H9 (cell line): ENCODE measurements around the gene PKMYT1. TPM values are rescaled to one million over a fixed set of nuclear protein-coding genes. Genes with fewer than 3 reads are reported as not detected.

Experiments used
- DNase-seq: peaks from one replicate; pipeline ENCODE4 v3.0.0-alpha.2; 2017
- H2AFZ ChIP-seq: one replicate; pipeline ENCODE4 v1.6.1; 2013; ENCODE audit warnings: mild to moderate bottlenecking, low read length, control low read depth, moderate library complexity
- H2AK5ac ChIP-seq: 2 replicates; pipeline ENCODE4 v1.6.1; 2013; ENCODE audit warnings: low read length, control low read depth, mixed read lengths; ENCODE audit not compliant: insufficient read length
- H2BK120ac ChIP-seq: one replicate; pipeline ENCODE4 v1.6.1; 2013; ENCODE audit warnings: low read depth, mild to moderate bottlenecking, low read length, control low read depth, inconsistent platforms; ENCODE audit not compliant: poor library complexity, severe bottlenecking
- H2BK12ac ChIP-seq: 2 replicates; pipeline ENCODE4 v1.6.1; 2013; ENCODE audit warnings: low read length, control low read depth, mixed read lengths, low read depth; ENCODE audit not compliant: insufficient read length
- H2BK15ac ChIP-seq: 2 replicates; pipeline ENCODE4 v1.6.1; 2013; ENCODE audit warnings: low read depth, low read length, control low read depth
- H2BK20ac ChIP-seq: one replicate; pipeline ENCODE4 v1.6.1; 2013; ENCODE audit warnings: low read depth, mild to moderate bottlenecking, low read length, control low read depth, inconsistent platforms; ENCODE audit not compliant: poor library complexity, severe bottlenecking
- H2BK5ac ChIP-seq: 2 replicates; pipeline ENCODE4 v1.6.1; 2013; ENCODE audit warnings: low read length, control low read depth, mixed read lengths; ENCODE audit not compliant: insufficient read length
- H3K14ac ChIP-seq: 2 replicates; pipeline ENCODE4 v1.6.1; 2013; ENCODE audit warnings: low read length, control low read depth; ENCODE audit not compliant: insufficient read depth
- H3K18ac ChIP-seq: 2 replicates; pipeline ENCODE4 v1.6.1; 2013; ENCODE audit warnings: low read depth, mild to moderate bottlenecking, mixed read lengths, low read length, control low read depth; ENCODE audit not compliant: insufficient read length
- H3K23ac ChIP-seq: 2 replicates; pipeline ENCODE4 v1.6.1; 2013; ENCODE audit warnings: low read length, control low read depth, mixed read lengths, low read depth; ENCODE audit not compliant: insufficient read length
- H3K23me2 ChIP-seq: 2 replicates; pipeline ENCODE4 v1.6.1; 2013; ENCODE audit warnings: low read depth, mild to moderate bottlenecking, mixed read lengths, low read length, control low read depth; ENCODE audit not compliant: insufficient read length, poor library complexity, severe bottlenecking
- H3K27ac ChIP-seq: 2 replicates; pipeline ENCODE4 v1.5.1; 2013; ENCODE audit warnings: low read length, control low read depth, mixed read lengths, low read depth; ENCODE audit not compliant: insufficient read length
- H3K27me3 ChIP-seq: 2 replicates; pipeline ENCODE4 v1.6.1; 2013; ENCODE audit warnings: low read length, control low read depth, inconsistent platforms; ENCODE audit not compliant: insufficient read depth
- H3K4ac ChIP-seq: 2 replicates; pipeline ENCODE4 v1.6.1; 2013; ENCODE audit warnings: low read depth, mild to moderate bottlenecking, control low read depth, inconsistent platforms, low read length, moderate library complexity
- H3K4me1 ChIP-seq: 2 replicates; pipeline ENCODE4 v1.6.1; 2013; ENCODE audit warnings: low read length, control low read depth, inconsistent platforms; ENCODE audit not compliant: insufficient read depth
- H3K4me2 ChIP-seq: 2 replicates; pipeline ENCODE4 v1.6.1; 2013; ENCODE audit warnings: low read length, control low read depth, mixed read lengths; ENCODE audit not compliant: insufficient read length, insufficient read depth
- H3K56ac ChIP-seq: 2 replicates; pipeline ENCODE4 v1.6.1; 2013; ENCODE audit warnings: low read depth, mild to moderate bottlenecking, mixed read lengths, low read length, control low read depth; ENCODE audit not compliant: insufficient read length
- H3K79me1 ChIP-seq: 2 replicates; pipeline ENCODE4 v1.6.1; 2013; ENCODE audit warnings: low read depth, mild to moderate bottlenecking, moderate library complexity, low read length, control low read depth, inconsistent platforms; ENCODE audit not compliant: insufficient read depth, poor library complexity, severe bottlenecking
- H3K79me2 ChIP-seq: 2 replicates; pipeline ENCODE4 v1.6.1; 2013; ENCODE audit warnings: low read length, control low read depth, inconsistent platforms; ENCODE audit not compliant: insufficient read depth
- H3K9ac ChIP-seq: 2 replicates; pipeline ENCODE4 v1.6.1; 2013; ENCODE audit warnings: low read length, control low read depth, mixed read lengths; ENCODE audit not compliant: insufficient read length; ENCODE audit errors: extremely low read depth
- H3K9me3 ChIP-seq: one replicate; pipeline ENCODE4 v1.6.1; 2013; ENCODE audit warnings: low read depth, low read length, inconsistent platforms; ENCODE audit not compliant: control insufficient read depth
- H3T11ph ChIP-seq: one replicate; pipeline ENCODE4 v1.6.1; 2013; ENCODE audit warnings: mild to moderate bottlenecking, low read length, control low read depth, inconsistent platforms
- H4K20me1 ChIP-seq: one replicate; pipeline ENCODE4 v1.6.1; 2013; ENCODE audit not compliant: control insufficient read depth, insufficient read length, insufficient read depth
- H4K5ac ChIP-seq: 2 replicates; pipeline ENCODE4 v1.6.1; 2013; ENCODE audit warnings: low read depth, mild to moderate bottlenecking, mixed read lengths, low read length, control low read depth; ENCODE audit not compliant: insufficient read length
- H4K8ac ChIP-seq: replicated peaks from 2 replicates; pipeline ENCODE4 v1.6.1; 2013; ENCODE audit warnings: low read length, control low read depth, mixed read lengths, low read depth; ENCODE audit not compliant: insufficient read length
- H4K91ac ChIP-seq: 2 replicates; pipeline ENCODE4 v1.6.1; 2013; ENCODE audit warnings: low read depth, mild to moderate bottlenecking, moderate library complexity, mixed read lengths, low read length, control low read depth; ENCODE audit not compliant: insufficient read length
- H3K27ac Mint-ChIP-seq, 3 experiments: 2 replicates in 2 of 3; 3 replicates in 1 of 3; pipeline ENCODE4 v1.8.0; 2020 to 2021; ENCODE audit warnings: mixed read lengths in 3 of 3, mild to moderate bottlenecking in 1 of 3, moderate library complexity in 1 of 3
- H3K27me3 Mint-ChIP-seq: 2 replicates; pipeline ENCODE4 v1.8.0; 2021; ENCODE audit warnings: low read depth, mild to moderate bottlenecking, moderate library complexity, mixed read lengths
- H3K36me3 Mint-ChIP-seq, 3 experiments: 2 replicates in 2 of 3; 3 replicates in 1 of 3; pipeline ENCODE4 v1.8.0; 2020 to 2021; ENCODE audit warnings: low read depth in 3 of 3, mixed read lengths in 3 of 3; ENCODE audit not compliant: insufficient read depth in 1 of 3
- H3K4me1 Mint-ChIP-seq, 2 experiments: 2 replicates each; pipeline ENCODE4 v1.8.0; 2020; ENCODE audit warnings: mixed read lengths in 2 of 2
- H3K4me3 Mint-ChIP-seq, 2 experiments: 2 replicates in 1 of 2; 3 replicates in 1 of 2; pipeline ENCODE4 v1.8.0; 2020 to 2021; ENCODE audit warnings: mild to moderate bottlenecking in 2 of 2, mixed read lengths in 2 of 2, moderate library complexity in 1 of 2
- H3K9me3 Mint-ChIP-seq, 2 experiments: 2 replicates in 1 of 2; 3 replicates in 1 of 2; pipeline ENCODE4 v1.8.0; 2020; ENCODE audit warnings: mild to moderate bottlenecking in 2 of 2, mixed read lengths in 2 of 2, moderate library complexity in 1 of 2
- CTCF ChIP-seq: fragments of 200-600 bp; sonication (generic); conservative IDR thresholded peaks from 3 replicates; pipeline ENCODE4 v1.8.0; 2021; ENCODE audit warnings: antibody characterized with exemption, mild to moderate bottlenecking
- WGBS: extraction: QIAGEN DNeasy Blood & Tissue Kit; methylation state at CpG from one replicate; pipeline ENCODE4 v1.1.7; 2013; ENCODE audit warnings: missing lambda C conversion rate, low lambda C conversion rate, mixed read lengths; ENCODE audit not compliant: insufficient read length; ENCODE audit errors: extremely low coverage; 5-methylcytosine and 5-hydroxymethylcytosine counted together
- total RNA-seq: library from RNA; stranded (reverse); gene quantifications from 2 replicates; pipeline ENCODE4 v1.2.1, GENCODE V29; 2021

Gene PKMYT1
- total RNA-seq, 1 experiment from 2014 or later, result 114 TPM

- Histone ChIP-seq H3K27me3 (no peaks in the 10 kb centered on the region), H2AFZ (no peak overlapping the region), H2BK120ac (no peak overlapping the region), H3K23me2 (peaks cover 6% of the 10 kb centered on the region), H4K5ac (no peak overlapping the region), H2AK5ac (no peak overlapping the region), H4K8ac (no peak overlapping the region), H3K27ac (no peak overlapping the region), H2BK12ac (no peak overlapping the region), H3K14ac (no peak overlapping the region), H3K23ac (no peak overlapping the region), H3K9ac (no peak overlapping the region), H3K79me1 (no peaks in the 10 kb centered on the region), H3K4ac (no peak overlapping the region), H3K9me3 (no peaks in the 10 kb centered on the region), H4K20me1 (peaks cover 3% of the 10 kb centered on the region), H4K91ac (no peak overlapping the region), H3K79me2 (no peaks in the 10 kb centered on the region), H3T11ph (no peak overlapping the region), H2BK5ac (no peak overlapping the region), H2BK20ac (no peak overlapping the region), H3K4me1 (no peaks in the 10 kb centered on the region), H3K4me2 (peak overlapping the region; percentile 46), H3K18ac (no peak overlapping the region), H2BK15ac (no peak overlapping the region), H3K56ac (no peak overlapping the region)
- no CpG with 5 or more reads among the region's 6 CpGs for WGBS
- peaks cover 18 to 21% of the 10 kb centered on the region in 2 experiments for H3K4me1 Mint-ChIP-seq
- no peak overlapping the region; a peak in 1 of 7 replicates for H3K27ac Mint-ChIP-seq
- peak overlapping the region; percentile 72 to 81 for H3K4me3 Mint-ChIP-seq
- H3K9me3 Mint-ChIP-seq, result no peaks in the 10 kb centered on the region
- H3K36me3 Mint-ChIP-seq, result peaks cover 4 to 26% (median 20%) of the 10 kb centered on the region in 3 experiments; a peak in 6 of 7 replicates
- H3K27me3 Mint-ChIP-seq, result peaks cover 16% of the 10 kb centered on the region
- DNase-seq, result no peak
- TF ChIP-seq CTCF, result no peak
These were observed 9.7 kb downstream of the PKMYT1 start for GRCh38 chr16:2970563-2970962.
